ENCODE measurements around the gene ATF6B. TPM values are rescaled to one million over a fixed set of nuclear protein-coding genes. Genes with fewer than 3 reads are reported as not detected.

The ATF6B gene
- total RNA-seq, 1 experiment from 2014 or later = 196 TPM

DNA sequence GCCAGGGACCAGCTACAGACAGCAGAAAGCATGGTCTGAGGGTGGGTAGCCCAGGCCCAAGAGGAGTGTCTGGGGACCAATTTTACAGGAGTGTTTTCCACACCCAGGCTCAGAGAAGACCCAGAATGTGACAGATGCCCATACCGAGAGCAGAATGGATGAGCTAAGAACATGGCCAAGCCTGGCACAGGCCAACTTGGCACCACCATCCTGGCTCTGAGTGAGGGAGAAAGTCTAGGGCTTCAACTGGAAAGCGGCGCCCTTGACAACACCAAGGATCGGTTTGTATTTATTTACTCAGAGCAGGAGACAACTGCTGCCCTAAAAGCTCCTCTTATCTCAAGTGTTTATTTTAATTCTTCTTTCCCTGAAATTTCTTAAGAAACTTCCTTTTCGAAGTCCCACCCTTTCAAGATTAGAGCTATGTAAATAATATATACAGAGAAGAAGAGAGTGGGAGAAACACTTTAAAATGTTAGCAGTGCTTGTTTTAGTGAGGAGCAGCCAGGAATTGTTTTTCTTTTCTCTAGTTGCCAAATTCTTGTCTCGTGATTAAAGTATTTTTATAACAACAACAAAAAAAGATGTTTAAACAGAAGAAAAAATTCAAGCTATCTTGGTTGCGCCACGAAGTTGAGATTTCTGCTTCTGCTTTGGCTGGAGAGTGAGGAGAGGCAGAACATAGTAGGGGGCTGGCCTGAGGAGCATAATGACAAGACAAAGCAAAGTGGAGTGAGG lies 35.1 kb downstream of the ATF6B start:
- H3K4me1 Mint-ChIP-seq (ENCODE audit: low read depth, unreplicated experiment) = peaks cover 21% of the 10 kb centered on the region
- no peak for DNase-seq
- H3K27ac Mint-ChIP-seq (ENCODE audit: unreplicated experiment) = no peak overlapping the region
- BruUV-seq (replicated peaks) = TSS peak; percentile 37
- H3K4me3 Mint-ChIP-seq (ENCODE audit: low read depth, unreplicated experiment) = no peak overlapping the region
- TF ChIP-seq, protein P1, sequence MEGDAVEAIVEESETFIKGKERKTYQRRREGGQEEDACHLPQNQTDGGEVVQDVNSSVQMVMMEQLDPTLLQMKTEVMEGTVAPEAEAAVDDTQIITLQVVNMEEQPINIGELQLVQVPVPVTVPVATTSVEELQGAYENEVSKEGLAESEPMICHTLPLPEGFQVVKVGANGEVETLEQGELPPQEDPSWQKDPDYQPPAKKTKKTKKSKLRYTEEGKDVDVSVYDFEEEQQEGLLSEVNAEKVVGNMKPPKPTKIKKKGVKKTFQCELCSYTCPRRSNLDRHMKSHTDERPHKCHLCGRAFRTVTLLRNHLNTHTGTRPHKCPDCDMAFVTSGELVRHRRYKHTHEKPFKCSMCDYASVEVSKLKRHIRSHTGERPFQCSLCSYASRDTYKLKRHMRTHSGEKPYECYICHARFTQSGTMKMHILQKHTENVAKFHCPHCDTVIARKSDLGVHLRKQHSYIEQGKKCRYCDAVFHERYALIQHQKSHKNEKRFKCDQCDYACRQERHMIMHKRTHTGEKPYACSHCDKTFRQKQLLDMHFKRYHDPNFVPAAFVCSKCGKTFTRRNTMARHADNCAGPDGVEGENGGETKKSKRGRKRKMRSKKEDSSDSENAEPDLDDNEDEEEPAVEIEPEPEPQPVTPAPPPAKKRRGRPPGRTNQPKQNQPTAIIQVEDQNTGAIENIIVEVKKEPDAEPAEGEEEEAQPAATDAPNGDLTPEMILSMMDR (IDR thresholded peaks at IDR 0.05; ENCODE audit: unreplicated experiment) = no peak
- no peaks in the 10 kb centered on the region for H3K9me3 Mint-ChIP-seq (ENCODE audit: low read depth, unreplicated experiment)
- peaks cover 12% of the 10 kb centered on the region for H3K36me3 Mint-ChIP-seq (ENCODE audit: insufficient read depth, unreplicated experiment)
- H3K27me3 Mint-ChIP-seq (ENCODE audit: unreplicated experiment) = peaks cover 100% of the 10 kb centered on the region
- CTCF ChIA-PET = no interaction called here
- intact Hi-C loops (cut with micrococcal nuclease; ENCODE audit: unreplicated experiment) = no loop called here

DNA sequence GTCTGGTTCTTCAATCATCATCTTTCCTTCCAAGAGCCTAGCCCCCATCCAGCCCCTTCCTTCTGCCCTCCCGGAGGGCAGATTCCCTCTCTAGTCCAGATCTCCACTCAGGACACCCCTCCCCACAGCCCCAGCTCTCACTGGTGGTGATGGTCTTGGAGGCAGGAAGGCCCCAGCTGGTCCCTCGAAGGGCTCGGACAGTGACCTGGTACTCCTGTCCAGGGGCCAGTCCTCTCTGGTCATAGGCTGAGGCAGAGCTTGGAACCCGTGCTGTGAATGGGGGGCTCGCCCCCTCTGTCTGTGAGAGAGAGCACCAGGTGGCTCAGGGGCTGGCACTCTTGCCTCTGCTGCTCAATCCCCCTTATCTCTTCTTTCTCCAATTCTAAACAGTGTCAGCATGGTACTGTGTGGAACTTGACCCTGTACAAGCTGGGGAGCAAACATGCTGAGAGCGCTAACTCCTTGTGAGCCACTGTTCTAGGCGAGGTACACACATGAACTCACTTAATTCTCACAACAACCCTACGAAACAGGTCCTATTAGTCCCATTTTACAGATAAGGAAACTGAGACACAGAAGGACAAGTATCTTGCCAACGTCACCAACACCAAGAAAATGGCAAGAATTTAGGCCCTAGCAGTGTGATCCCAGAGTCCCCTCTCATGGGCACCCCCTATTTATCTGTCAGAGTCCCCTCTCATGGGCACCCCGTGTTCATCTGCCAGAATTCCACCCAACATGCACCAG lies 38.8 kb downstream of the ATF6B start:
- intact Hi-C loops (cut with micrococcal nuclease; ENCODE audit: unreplicated experiment) = no loop called here
- BruUV-seq (replicated peaks) = no TSS peak
- H3K27ac Mint-ChIP-seq (ENCODE audit: unreplicated experiment) = no peak overlapping the region
- no peaks in the 10 kb centered on the region for H3K9me3 Mint-ChIP-seq (ENCODE audit: low read depth, unreplicated experiment)
- peaks cover 94% of the 10 kb centered on the region for H3K27me3 Mint-ChIP-seq (ENCODE audit: unreplicated experiment)
- CTCF ChIA-PET = interaction anchor here (0.6 to 0.8 kb wide), 2 partner anchors 106 to 209 kb away, joined by 4 read pairs; no protein-coding TSS in a partner anchor
- peaks cover 9% of the 10 kb centered on the region for H3K4me1 Mint-ChIP-seq (ENCODE audit: low read depth, unreplicated experiment)
- no peak overlapping the region for H3K4me3 Mint-ChIP-seq (ENCODE audit: low read depth, unreplicated experiment)
- H3K36me3 Mint-ChIP-seq (ENCODE audit: insufficient read depth, unreplicated experiment) = no peaks in the 10 kb centered on the region
- no peak for DNase-seq
- TF ChIP-seq, protein P1 (IDR thresholded peaks at IDR 0.05; ENCODE audit: unreplicated experiment) = no peak

DNA sequence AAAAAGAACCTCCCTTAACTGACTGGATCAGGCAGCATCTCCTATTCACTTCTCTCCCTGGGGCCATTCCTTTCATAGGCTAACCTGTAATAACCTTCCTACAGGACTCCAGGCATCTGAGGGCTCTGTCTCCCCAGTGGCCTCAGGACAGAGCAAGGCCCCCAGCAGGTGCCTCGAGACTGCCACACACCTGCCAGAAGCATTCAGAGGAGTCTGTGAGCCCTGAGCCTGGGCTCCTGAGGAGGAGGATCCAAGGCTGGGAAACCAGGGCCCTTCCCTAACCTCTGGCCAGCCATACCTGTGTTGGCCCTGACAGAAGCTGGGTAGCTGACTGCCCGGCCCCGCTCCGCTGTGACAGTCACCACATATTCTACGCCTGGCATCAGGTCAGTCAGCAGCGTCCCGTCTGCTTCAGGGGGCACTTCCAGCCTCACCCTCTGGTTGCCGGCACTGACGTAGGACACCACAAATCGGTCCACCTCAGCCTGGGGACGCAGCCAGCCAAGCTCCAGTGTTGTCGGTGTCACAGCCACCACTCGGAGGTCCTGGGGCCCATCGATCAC lies 39.5 kb downstream of the ATF6B start:
- peaks cover 9% of the 10 kb centered on the region for H3K4me1 Mint-ChIP-seq (ENCODE audit: low read depth, unreplicated experiment)
- CTCF ChIA-PET = interaction anchor here (0.6 to 1.6 kb wide), 3 partner anchors 8 to 210 kb away, joined by 3 to 4 read pairs (median 4); no protein-coding TSS in a partner anchor
- TF ChIP-seq, protein P1 (IDR thresholded peaks at IDR 0.05; ENCODE audit: unreplicated experiment) = no peak
- no peaks in the 10 kb centered on the region for H3K9me3 Mint-ChIP-seq (ENCODE audit: low read depth, unreplicated experiment)
- intact Hi-C loops (cut with micrococcal nuclease; ENCODE audit: unreplicated experiment) = no loop called here
- no peak for DNase-seq
- no peaks in the 10 kb centered on the region for H3K36me3 Mint-ChIP-seq (ENCODE audit: insufficient read depth, unreplicated experiment)
- no peak overlapping the region for H3K27ac Mint-ChIP-seq (ENCODE audit: unreplicated experiment)
- H3K4me3 Mint-ChIP-seq (ENCODE audit: low read depth, unreplicated experiment) = no peak overlapping the region
- no TSS peak for BruUV-seq (replicated peaks)
- peaks cover 94% of the 10 kb centered on the region for H3K27me3 Mint-ChIP-seq (ENCODE audit: unreplicated experiment)

DNA sequence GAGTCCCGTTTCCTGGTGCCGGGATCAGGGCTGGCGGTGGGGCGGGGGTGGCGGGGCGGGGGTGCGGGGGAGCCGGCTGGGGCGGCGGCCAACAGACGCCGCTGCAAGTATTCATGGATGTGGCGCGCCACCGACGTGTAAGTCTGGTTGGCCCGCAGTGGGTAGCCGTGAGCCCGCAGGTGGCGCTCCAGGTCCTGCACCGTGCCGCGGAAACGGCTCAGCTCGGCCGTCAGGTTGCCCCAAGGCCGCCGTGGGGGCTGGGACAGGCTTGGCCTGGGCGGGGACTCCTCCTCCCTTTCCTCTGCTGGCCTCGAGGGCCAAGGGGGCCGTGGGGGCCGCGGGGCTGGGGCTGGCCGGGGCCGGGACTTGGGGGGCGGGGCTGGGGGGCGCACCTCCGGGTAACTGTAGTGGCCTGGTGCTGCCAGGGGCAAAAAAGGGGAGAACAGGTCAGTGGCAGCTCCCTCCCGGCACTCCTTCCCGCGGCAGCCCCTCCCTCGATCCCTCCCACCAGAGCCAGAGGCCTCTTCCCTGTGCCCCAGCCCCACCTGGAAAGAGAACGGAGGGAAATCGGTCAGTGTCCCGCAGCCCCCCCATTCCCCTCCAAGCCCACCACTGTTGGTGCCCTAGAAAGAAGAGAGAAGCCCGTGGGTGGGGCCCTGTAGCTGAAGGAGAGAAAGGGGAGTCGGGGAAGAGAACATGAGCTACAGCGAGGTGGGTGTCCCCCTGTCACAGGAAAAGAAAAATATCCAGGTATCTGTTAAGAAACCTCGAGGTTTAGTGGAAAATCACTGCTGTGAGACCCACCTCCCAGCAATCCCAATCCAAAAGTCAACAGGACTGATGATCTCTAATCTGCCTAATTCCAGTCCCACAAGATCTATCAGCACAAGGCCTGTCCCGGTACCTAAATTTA lies 40.2 kb downstream of the ATF6B start:
- Mint-ChIP-seq H3K27me3 (ENCODE audit: unreplicated experiment) (peaks cover 94% of the 10 kb centered on the region), H3K27ac (ENCODE audit: unreplicated experiment) (no peak overlapping the region), H3K4me3 (ENCODE audit: low read depth, unreplicated experiment) (no peak overlapping the region), H3K4me1 (ENCODE audit: low read depth, unreplicated experiment) (peaks cover 9% of the 10 kb centered on the region), H3K9me3 (ENCODE audit: low read depth, unreplicated experiment) (no peaks in the 10 kb centered on the region), H3K36me3 (ENCODE audit: insufficient read depth, unreplicated experiment) (no peaks in the 10 kb centered on the region)
- BruUV-seq (replicated peaks) = no TSS peak
- CTCF ChIA-PET = interaction anchor here (0.6 to 1.6 kb wide), 5 partner anchors 9 to 190 kb away, joined by 3 to 6 read pairs (median 3); partner anchors contain the start of gene EHMT2
- DNase-seq = peak; percentile 95
- intact Hi-C loops (cut with micrococcal nuclease; ENCODE audit: unreplicated experiment) = no loop called here
- TF ChIP-seq, protein P1 (IDR thresholded peaks at IDR 0.05; ENCODE audit: unreplicated experiment) = peak; percentile 58
